Loucy (cell line): Measurements from ENCODE around the gene GPSM3.

Source experiments
- H2AFZ ChIP-seq: fragments of 200-600 bp; sonication (generic); 2 replicates; pipeline ENCODE4 v1.6.0; 2016; ENCODE audit warnings: antibody characterized with exemption, mild to moderate bottlenecking, low read length, moderate library complexity
- H3F3A ChIP-seq: fragments of 200-600 bp; 2 replicates; pipeline ENCODE4 v1.6.0; 2016; ENCODE audit warnings: antibody characterized with exemption, low read depth, mild to moderate bottlenecking
- H3K27me3 ChIP-seq: fragments of 200-600 bp; sonication (generic); 2 replicates; pipeline ENCODE4 v1.6.1; 2014; ENCODE audit warnings: low read length, mild to moderate bottlenecking; ENCODE audit not compliant: insufficient read depth, poor library complexity, severe bottlenecking
- H3K36me3 ChIP-seq: fragments of 200-600 bp; sonication (generic); 2 replicates; pipeline ENCODE4 v1.6.1; 2016; ENCODE audit warnings: low read length; ENCODE audit not compliant: insufficient read depth
- H3K4me1 ChIP-seq: fragments of 200-600 bp; sonication (generic); 2 replicates; pipeline ENCODE4 v1.5.1; 2014; ENCODE audit warnings: low read length, mild to moderate bottlenecking; ENCODE audit not compliant: insufficient read depth, poor library complexity, severe bottlenecking
- H3K4me2 ChIP-seq: fragments of 200-600 bp; sonication (generic); 2 replicates; pipeline ENCODE4 v1.6.0; 2014; ENCODE audit warnings: antibody characterized with exemption, low read length, low read depth, mild to moderate bottlenecking; ENCODE audit not compliant: poor library complexity, severe bottlenecking
- H3K4me3 ChIP-seq: fragments of 200-600 bp; sonication (generic); 2 replicates; pipeline ENCODE4 v1.5.1; 2014; ENCODE audit warnings: low read length, mild to moderate bottlenecking, mixed read lengths; ENCODE audit not compliant: poor library complexity, severe bottlenecking
- H3K79me2 ChIP-seq: fragments of 200-600 bp; sonication (generic); 2 replicates; pipeline ENCODE4 v1.6.1; 2014; ENCODE audit warnings: low read length; ENCODE audit not compliant: insufficient read depth
- H3K9ac ChIP-seq: fragments of 200-600 bp; sonication (generic); 2 replicates; pipeline ENCODE4 v1.6.0; 2014; ENCODE audit warnings: mild to moderate bottlenecking, low read depth, low read length, moderate library complexity; ENCODE audit not compliant: poor library complexity, severe bottlenecking
- H3K9me2 ChIP-seq: fragments of 200-600 bp; sonication (generic); replicated peaks from 2 replicates; pipeline ENCODE4 v1.6.1; 2016; ENCODE audit warnings: low read depth, low read length, mixed read lengths
- H3K9me3 ChIP-seq: fragments of 200-600 bp; sonication (generic); 2 replicates; pipeline ENCODE4 v1.6.1; 2014; ENCODE audit warnings: mild to moderate bottlenecking, antibody characterized with exemption, low read length, low read depth; ENCODE audit not compliant: insufficient read depth
- H4K20me1 ChIP-seq: fragments of 200-600 bp; sonication (generic); 2 replicates; pipeline ENCODE4 v1.6.0; 2014; ENCODE audit warnings: antibody characterized with exemption, low read length, mild to moderate bottlenecking; ENCODE audit not compliant: insufficient read depth, poor library complexity, severe bottlenecking
- EZH2phosphoT487 ChIP-seq: fragments of 200-600 bp; IDR thresholded peaks from 2 replicates; pipeline ENCODE4 v1.6.1; 2018; ENCODE audit warnings: antibody characterized with exemption, mild to moderate bottlenecking, moderate library complexity, borderline replicate concordance
- TF ChIP-seq, protein P1 (sequence below): fragments of 200-600 bp; sonication (generic); conservative IDR thresholded peaks from 2 replicates; pipeline ENCODE4 v1.5.1; 2014; ENCODE audit warnings: mild to moderate bottlenecking, antibody characterized with exemption, low read length

GPSM3 gene

DNA sequence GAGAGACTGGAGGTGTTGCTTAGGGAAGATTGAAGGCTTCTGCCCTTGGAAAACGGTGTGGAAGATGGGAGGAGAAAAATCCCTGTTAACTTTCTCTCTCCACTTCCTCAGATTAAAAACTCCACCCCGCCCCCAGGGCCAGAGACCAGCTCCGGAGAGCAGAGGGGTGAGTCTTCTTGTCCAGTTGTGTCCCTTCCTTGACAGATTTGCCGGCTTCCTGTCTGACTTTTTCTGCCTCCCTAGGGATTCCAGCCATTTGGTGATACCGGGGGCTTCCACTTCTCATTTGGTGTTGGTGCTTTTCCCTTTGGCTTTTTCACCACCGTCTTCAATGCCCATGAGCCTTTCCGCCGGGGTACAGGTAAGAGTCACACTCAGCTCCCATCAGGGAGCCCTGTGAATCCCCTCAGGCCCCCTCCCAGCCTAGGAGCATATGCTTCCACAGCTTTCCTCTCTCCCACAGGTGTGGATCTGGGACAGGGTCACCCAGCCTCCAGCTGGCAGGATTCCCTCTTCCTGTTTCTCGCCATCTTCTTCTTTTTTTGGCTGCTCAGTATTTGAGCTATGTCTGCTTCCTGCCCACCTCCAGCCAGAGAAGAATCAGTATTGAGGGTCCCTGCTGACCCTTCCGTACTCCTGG is 12.6 kb downstream of the GPSM3 start:
- H3K9ac ChIP-seq, result peak overlapping the region; percentile 93
- H4K20me1 ChIP-seq, result no peaks in the 10 kb centered on the region
- peaks cover 13% of the 10 kb centered on the region; the same call in 1 of the 2 replicates for H3K36me3 ChIP-seq
- TF ChIP-seq EZH2phosphoT487, result no peak
- TF ChIP-seq, protein P1, sequence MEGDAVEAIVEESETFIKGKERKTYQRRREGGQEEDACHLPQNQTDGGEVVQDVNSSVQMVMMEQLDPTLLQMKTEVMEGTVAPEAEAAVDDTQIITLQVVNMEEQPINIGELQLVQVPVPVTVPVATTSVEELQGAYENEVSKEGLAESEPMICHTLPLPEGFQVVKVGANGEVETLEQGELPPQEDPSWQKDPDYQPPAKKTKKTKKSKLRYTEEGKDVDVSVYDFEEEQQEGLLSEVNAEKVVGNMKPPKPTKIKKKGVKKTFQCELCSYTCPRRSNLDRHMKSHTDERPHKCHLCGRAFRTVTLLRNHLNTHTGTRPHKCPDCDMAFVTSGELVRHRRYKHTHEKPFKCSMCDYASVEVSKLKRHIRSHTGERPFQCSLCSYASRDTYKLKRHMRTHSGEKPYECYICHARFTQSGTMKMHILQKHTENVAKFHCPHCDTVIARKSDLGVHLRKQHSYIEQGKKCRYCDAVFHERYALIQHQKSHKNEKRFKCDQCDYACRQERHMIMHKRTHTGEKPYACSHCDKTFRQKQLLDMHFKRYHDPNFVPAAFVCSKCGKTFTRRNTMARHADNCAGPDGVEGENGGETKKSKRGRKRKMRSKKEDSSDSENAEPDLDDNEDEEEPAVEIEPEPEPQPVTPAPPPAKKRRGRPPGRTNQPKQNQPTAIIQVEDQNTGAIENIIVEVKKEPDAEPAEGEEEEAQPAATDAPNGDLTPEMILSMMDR, result no peak
- peak overlapping the region; percentile 90 for H3K4me2 ChIP-seq
- no peaks in the 10 kb centered on the region for H3K27me3 ChIP-seq
- peaks cover 4% of the 10 kb centered on the region; the same call in 1 of the 2 replicates for H3F3A ChIP-seq
- no peak overlapping the region for H2AFZ ChIP-seq
- no peaks in the 10 kb centered on the region for H3K9me2 ChIP-seq
- H3K79me2 ChIP-seq, result peaks cover 53% of the 10 kb centered on the region
- H3K9me3 ChIP-seq, result no peaks in the 10 kb centered on the region
- peaks cover 30% of the 10 kb centered on the region for H3K4me1 ChIP-seq
- H3K4me3 ChIP-seq, result peak overlapping the region; percentile 88

DNA sequence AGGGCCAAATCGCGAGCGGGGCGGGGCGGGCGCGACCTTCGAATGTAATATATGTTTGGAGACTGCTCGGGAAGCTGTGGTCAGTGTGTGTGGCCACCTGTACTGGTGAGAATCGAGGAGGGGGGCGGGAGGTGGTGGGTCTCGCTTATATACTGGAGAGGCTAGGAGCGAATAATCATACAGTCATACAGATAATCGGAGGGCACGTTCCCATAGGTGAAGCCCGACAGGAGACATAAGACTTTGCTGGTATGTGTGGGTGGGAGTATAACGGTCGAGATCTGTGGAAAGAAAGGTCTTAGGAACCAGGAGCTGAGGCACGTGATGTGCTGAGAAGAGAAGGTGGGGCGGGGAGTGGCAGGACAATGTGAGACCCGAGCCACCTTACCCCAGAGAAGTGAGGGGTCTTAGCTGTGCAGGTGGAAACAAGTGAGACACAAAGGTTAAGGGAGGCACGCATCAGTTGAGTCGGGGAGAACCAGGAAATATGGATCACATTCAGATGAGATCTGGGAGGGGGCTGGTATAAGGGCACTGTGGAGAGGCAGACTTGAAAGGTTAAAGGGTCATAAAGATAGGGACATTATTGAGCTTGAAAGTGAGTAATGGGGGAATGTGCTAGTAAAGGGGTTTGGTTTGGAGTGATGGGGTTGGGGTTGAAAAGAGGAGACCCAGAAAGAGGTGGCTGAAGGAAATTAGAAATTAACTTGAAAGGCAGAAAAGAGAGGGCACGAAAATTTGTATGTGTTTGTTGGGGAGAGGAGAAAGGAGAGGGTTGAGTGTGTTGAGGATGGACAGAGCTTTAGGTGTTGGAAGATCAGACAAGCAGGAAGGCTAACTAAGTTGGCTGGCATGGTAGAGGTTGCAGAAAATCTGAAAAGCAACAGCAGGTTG is 13.6 kb downstream of the GPSM3 start:
- Histone ChIP-seq H4K20me1 (no peaks in the 10 kb centered on the region), H3K9me2 (no peaks in the 10 kb centered on the region), H3K4me2 (peak overlapping the region; percentile 90), H3F3A (peaks cover 4% of the 10 kb centered on the region; the same call in 1 of the 2 replicates), H3K79me2 (peaks cover 60% of the 10 kb centered on the region), H3K36me3 (peaks cover 12% of the 10 kb centered on the region; the same call in 1 of the 2 replicates), H3K9me3 (no peaks in the 10 kb centered on the region), H2AFZ (0 out of 2 replicates have a peak overlapping the region, but pooled peaks have one; percentile 32), H3K9ac (peak overlapping the region; percentile 93), H3K4me1 (peaks cover 37% of the 10 kb centered on the region), H3K27me3 (no peaks in the 10 kb centered on the region), H3K4me3 (peak overlapping the region; percentile 88)
- TF ChIP-seq, protein P1, result no peak
- TF ChIP-seq EZH2phosphoT487, result no peak

DNA sequence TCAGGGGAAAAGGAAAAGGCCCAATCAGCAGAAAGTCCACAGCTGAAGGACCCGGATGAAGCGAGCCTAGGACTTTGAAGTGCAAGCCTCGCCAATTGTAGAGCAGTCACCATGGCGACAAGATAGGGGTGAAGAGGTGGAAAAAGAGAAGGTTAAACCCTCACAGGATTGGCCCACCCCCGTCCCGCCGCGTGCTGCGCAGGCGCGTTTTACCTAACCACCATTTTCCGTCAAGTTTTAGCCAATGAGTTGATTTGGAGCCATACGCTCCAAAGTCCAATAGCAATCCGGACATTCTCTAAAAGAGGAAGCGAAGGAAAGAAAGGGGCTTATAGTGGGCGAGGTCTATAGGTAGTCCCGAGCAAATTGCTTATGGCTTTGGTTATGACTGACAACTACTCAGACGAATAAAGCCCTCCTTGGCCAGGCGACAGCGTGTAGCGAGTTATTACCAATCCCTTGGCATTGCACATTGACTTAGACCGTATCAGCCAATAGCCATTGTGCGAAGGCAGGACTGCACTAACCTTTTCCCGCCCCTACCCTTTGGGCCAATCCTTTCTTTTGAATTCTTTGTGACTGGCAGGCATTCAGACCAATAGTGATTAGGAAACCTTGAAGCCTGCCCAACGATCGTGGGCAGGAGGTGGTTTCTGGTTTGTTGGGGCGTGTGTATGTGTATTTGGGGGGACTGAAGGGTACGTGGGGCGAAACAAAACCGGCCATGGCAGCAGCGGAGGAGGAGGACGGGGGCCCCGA is 14.5 kb downstream of the GPSM3 start, which contains the start of gene RNF5:
RNF5 (plus strand) TSS at position 618 of the 759 bp plus-strand sequence; CDS start at position 725, 107 bp downstream.
- H2AFZ ChIP-seq, result peak within 1 kb of the TSS; percentile 81
- H3K36me3 ChIP-seq, result peaks cover 4% of the 10 kb centered on the region; the same call in 1 of the 2 replicates
- H3K9ac ChIP-seq, result peak within 1 kb of the TSS; percentile 98
- peak within 1 kb of the TSS; percentile 90 for H3K4me2 ChIP-seq
- peaks cover 4% of the 10 kb centered on the region; the same call in 1 of the 2 replicates for H3F3A ChIP-seq
- no peaks in the 10 kb centered on the region for H3K9me3 ChIP-seq
- H3K4me1 ChIP-seq, result peaks cover 44% of the 10 kb centered on the region
- H3K79me2 ChIP-seq, result peaks cover 64% of the 10 kb centered on the region
- TF ChIP-seq, protein P1, result no peak
- TF ChIP-seq EZH2phosphoT487, result no peak
- no peaks in the 10 kb centered on the region for H3K27me3 ChIP-seq
- H3K4me3 ChIP-seq, result peak within 1 kb of the TSS; percentile 88
- no peaks in the 10 kb centered on the region for H3K9me2 ChIP-seq
- no peaks in the 10 kb centered on the region for H4K20me1 ChIP-seq
